ENCODE results near the gene PARL. TPM values are rescaled to one million over a fixed set of nuclear protein-coding genes. Genes with fewer than 3 reads are reported as not detected.

Gene PARL
- total and polyA plus RNA-seq, 2 of the 13 experiments (the other 11 are each of a cell fraction or from before 2014, with no cell fraction given): 46.3 to 58.6 TPM

DNA sequence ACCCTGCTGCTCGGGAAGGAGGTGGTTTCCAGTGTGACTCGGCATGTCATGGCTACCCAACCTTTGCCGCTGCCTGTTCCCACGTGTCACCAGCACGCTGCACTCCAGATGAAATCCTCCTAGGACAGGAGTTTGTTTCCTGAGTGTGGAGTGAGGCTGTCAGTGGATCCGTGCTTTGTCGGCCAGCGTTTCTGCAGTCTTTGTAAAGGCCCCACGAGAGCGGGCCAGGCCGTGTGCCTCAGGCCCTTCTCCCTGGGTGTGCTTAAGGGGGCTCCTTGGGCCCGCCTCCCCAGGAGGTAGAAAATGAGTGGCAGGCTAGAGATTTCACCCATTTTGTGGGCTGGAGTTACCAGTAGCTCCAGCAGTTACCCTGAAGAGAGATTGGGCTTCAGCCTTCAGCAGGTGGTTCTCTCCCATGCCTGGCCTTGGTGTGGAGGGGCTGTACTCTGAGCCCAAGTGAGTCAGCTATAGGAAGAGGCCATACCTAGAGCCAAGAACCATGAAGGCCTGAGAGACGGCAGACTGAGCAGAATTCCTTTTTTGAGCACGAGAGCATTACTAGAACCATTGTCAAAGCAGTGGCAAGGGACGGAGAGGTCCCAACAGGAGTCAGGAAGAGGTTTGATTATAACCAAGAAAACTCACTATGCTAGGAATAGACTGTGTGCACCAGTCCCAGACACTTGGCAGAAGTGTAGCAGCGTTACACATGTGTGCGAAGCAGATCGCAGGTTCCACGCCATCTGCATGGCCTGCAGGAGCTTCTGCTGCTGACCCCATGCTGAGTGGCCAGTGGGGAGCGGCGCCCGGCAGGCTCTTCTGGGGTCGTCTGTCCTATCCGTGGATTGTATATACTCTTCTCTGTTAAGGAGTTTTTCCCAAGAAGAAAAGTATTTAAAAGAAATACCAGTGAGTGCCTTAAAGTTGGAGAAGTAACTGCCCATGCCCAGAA is 73.8 kb downstream of the PARL start (continued):
- TF ChIP-seq, protein P1, sequence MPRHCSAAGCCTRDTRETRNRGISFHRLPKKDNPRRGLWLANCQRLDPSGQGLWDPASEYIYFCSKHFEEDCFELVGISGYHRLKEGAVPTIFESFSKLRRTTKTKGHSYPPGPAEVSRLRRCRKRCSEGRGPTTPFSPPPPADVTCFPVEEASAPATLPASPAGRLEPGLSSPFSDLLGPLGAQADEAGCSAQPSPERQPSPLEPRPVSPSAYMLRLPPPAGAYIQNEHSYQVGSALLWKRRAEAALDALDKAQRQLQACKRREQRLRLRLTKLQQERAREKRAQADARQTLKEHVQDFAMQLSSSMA (CRISPR knock-in tag; IDR thresholded peaks at IDR 0.05): no peak
- TF ChIP-seq CCAR2 (optimal IDR thresholded peaks at IDR 0.05; ENCODE audit: low read depth, low read length) (no peak), ZNF776 (CRISPR knock-in tag; IDR thresholded peaks at IDR 0.05) (no peak)

DNA sequence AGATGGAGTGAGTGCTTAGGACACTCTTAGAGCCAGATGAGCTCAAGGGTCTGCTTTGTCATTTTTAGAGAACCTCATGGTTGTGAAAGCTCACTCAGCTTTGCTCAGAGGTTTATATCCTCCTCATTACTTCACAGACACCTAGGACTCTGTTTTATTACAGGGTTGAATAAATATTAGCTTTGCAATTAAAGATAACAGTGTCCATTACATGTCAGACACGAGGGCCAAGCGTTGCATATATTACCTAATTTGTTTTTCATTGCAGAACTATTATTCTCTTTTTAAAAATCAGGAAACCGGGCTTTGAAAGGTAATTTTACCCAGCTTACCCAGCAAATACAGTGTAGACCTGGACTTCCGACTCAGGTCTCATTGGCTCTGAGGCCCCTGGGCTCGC is 75.4 kb downstream of the PARL start:
- no TSS peak for BruUV-seq (replicated peaks)
- Histone ChIP-seq H3K9ac (ENCODE audit: insufficient read depth, low read depth, low read length) (no peak overlapping the region), H3K27ac (ENCODE audit: extremely low read length, insufficient read depth, low read length) (no peak overlapping the region), H3K4me3 (replicated peaks in 1 of 3; ENCODE audit: insufficient read depth in 1 of 3, low read depth in 2 of 3, low read length in 3 of 3) (no peak overlapping the region), H3K79me2 (ENCODE audit: insufficient read depth, low read length) (no peaks in the 10 kb centered on the region), H2AFZ (ENCODE audit: low read length) (no peak overlapping the region), H3K36me3 (replicated peaks in 1 of 2; ENCODE audit: control insufficient read depth in 1 of 2, insufficient read depth in 2 of 2, low read length in 2 of 2) (peaks cover 30 to 62% of the 10 kb centered on the region in 2 experiments), H3K4me2 (ENCODE audit: low read depth, low read length) (no peak overlapping the region), H4K20me1 (ENCODE audit: insufficient read depth, low read length) (no peaks in the 10 kb centered on the region), H3K4me1 (ENCODE audit: insufficient read depth, low read length) (no peaks in the 10 kb centered on the region; the same call in 1 of the 2 replicates), H3K9me3 (ENCODE audit: low read length) (no peaks in the 10 kb centered on the region), H3K27me3 (ENCODE audit: control insufficient read depth in 1 of 2, insufficient read depth in 2 of 2, low read length in 2 of 2) (no peaks in the 10 kb centered on the region)
- WGBS (ENCODE audit: low lambda C conversion rate): 84% methylated on average over 5 of the region's 5 CpGs
- intact Hi-C loops (cut with micrococcal nuclease; ENCODE audit: unreplicated experiment): no loop called here
- DNase-seq (ENCODE audit: low spot score) (no peak), ATAC-seq (no peak), FAIRE-seq (no peak)
- in situ Hi-C loops (cut with HindIII; ENCODE audit: extremely low pct_ligation_motif_present, low pct_unique_long_range_greater_than_20kb): no loop called here
- ChIA-PET POLR2A (no interaction called here), CTCF (ENCODE audit: low intra/inter-chr PET ratio, low total read pairs) (no interaction called here)
- TF ChIP-seq FIP1L1 (IDR thresholded peaks at IDR 0.05; ENCODE audit: borderline replicate concordance, insufficient read depth, low read depth, low read length): no peak
- TF ChIP-seq KAT7 (CRISPR knock-in tag; IDR thresholded peaks at IDR 0.05; ENCODE audit: borderline replicate concordance): no peak
- TF ChIP-seq, protein P2, sequence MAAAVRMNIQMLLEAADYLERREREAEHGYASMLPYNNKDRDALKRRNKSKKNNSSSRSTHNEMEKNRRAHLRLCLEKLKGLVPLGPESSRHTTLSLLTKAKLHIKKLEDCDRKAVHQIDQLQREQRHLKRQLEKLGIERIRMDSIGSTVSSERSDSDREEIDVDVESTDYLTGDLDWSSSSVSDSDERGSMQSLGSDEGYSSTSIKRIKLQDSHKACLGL (CRISPR knock-in tag; IDR thresholded peaks at IDR 0.05): no peak
- TF ChIP-seq, protein P3, sequence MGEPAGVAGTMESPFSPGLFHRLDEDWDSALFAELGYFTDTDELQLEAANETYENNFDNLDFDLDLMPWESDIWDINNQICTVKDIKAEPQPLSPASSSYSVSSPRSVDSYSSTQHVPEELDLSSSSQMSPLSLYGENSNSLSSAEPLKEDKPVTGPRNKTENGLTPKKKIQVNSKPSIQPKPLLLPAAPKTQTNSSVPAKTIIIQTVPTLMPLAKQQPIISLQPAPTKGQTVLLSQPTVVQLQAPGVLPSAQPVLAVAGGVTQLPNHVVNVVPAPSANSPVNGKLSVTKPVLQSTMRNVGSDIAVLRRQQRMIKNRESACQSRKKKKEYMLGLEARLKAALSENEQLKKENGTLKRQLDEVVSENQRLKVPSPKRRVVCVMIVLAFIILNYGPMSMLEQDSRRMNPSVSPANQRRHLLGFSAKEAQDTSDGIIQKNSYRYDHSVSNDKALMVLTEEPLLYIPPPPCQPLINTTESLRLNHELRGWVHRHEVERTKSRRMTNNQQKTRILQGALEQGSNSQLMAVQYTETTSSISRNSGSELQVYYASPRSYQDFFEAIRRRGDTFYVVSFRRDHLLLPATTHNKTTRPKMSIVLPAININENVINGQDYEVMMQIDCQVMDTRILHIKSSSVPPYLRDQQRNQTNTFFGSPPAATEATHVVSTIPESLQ (CRISPR knock-in tag; conservative IDR thresholded peaks at IDR 0.05): no peak
- TF ChIP-seq, protein P4, sequence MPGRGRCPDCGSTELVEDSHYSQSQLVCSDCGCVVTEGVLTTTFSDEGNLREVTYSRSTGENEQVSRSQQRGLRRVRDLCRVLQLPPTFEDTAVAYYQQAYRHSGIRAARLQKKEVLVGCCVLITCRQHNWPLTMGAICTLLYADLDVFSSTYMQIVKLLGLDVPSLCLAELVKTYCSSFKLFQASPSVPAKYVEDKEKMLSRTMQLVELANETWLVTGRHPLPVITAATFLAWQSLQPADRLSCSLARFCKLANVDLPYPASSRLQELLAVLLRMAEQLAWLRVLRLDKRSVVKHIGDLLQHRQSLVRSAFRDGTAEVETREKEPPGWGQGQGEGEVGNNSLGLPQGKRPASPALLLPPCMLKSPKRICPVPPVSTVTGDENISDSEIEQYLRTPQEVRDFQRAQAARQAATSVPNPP (CRISPR knock-in tag; IDR thresholded peaks at IDR 0.05): no peak
- no peak for TF ChIP-seq ZNF17 (CRISPR knock-in tag; IDR thresholded peaks at IDR 0.05)
- TF ChIP-seq, protein P5, sequence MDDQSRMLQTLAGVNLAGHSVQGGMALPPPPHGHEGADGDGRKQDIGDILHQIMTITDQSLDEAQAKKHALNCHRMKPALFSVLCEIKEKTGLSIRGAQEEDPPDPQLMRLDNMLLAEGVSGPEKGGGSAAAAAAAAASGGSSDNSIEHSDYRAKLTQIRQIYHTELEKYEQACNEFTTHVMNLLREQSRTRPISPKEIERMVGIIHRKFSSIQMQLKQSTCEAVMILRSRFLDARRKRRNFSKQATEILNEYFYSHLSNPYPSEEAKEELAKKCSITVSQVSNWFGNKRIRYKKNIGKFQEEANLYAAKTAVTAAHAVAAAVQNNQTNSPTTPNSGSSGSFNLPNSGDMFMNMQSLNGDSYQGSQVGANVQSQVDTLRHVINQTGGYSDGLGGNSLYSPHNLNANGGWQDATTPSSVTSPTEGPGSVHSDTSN (CRISPR knock-in tag; IDR thresholded peaks at IDR 0.05; ENCODE audit: borderline replicate concordance): no peak
- TF ChIP-seq PAX8 (CRISPR knock-in tag; IDR thresholded peaks at IDR 0.05; ENCODE audit: borderline replicate concordance): no peak
- no peak for TF ChIP-seq SP140L (CRISPR knock-in tag; IDR thresholded peaks at IDR 0.05; ENCODE audit: borderline replicate concordance)
- TF ChIP-seq JDP2 (CRISPR knock-in tag; IDR thresholded peaks at IDR 0.05; ENCODE audit: borderline replicate concordance): no peak

Measured in HepG2 (cell line).